OCI-LY1 (cell line): ENCODE measurements around the gene CNTNAP2.

Experiments used
- H2AFZ ChIP-seq: fragments of 200-600 bp; sonication (generic), shearing (Covaris generic); 2 replicates; pipeline ENCODE4 v1.6.0; 2014; ENCODE audit warnings: antibody characterized with exemption, mild to moderate bottlenecking, low read length
- H3F3A ChIP-seq: fragments of 200-600 bp; sonication (generic), shearing (Covaris generic); 2 replicates; pipeline ENCODE4 v1.6.0; 2014; ENCODE audit warnings: mild to moderate bottlenecking, antibody characterized with exemption, low read length, moderate library complexity; ENCODE audit not compliant: insufficient read depth
- H3K27ac ChIP-seq: fragments of 200-600 bp; sonication (generic); 2 replicates; pipeline ENCODE4 v1.5.1; 2014; ENCODE audit warnings: low read length, mixed run types, mild to moderate bottlenecking, low read depth; ENCODE audit not compliant: poor library complexity, severe bottlenecking
- H3K27me3 ChIP-seq: fragments of 200-600 bp; sonication (generic); 2 replicates; pipeline ENCODE4 v1.6.0; 2014; ENCODE audit warnings: antibody characterized with exemption, mild to moderate bottlenecking, low read length, moderate library complexity; ENCODE audit not compliant: insufficient read depth
- H3K36me3 ChIP-seq: fragments of 200-600 bp; sonication (generic); 2 replicates; pipeline ENCODE4 v1.6.1; 2014; ENCODE audit warnings: mild to moderate bottlenecking, antibody characterized with exemption, low read length, moderate library complexity, mixed read lengths; ENCODE audit not compliant: insufficient read depth
- H3K4me1 ChIP-seq: fragments of 200-600 bp; sonication (generic); 2 replicates; pipeline ENCODE4 v1.5.1; 2014; ENCODE audit warnings: mild to moderate bottlenecking, low read length, moderate library complexity; ENCODE audit not compliant: insufficient read depth, severe bottlenecking
- H3K4me2 ChIP-seq: fragments of 200-600 bp; sonication (generic), shearing (Covaris generic); 2 replicates; pipeline ENCODE4 v1.6.1; 2014; ENCODE audit warnings: low read length
- H3K4me3 ChIP-seq: fragments of 200-600 bp; sonication (generic); 2 replicates; pipeline ENCODE4 v1.5.1; 2014; ENCODE audit warnings: low read length, low read depth, mild to moderate bottlenecking, mixed read lengths; ENCODE audit not compliant: poor library complexity, severe bottlenecking
- H3K79me2 ChIP-seq: fragments of 200-600 bp; shearing (Covaris generic); 2 replicates; pipeline ENCODE4 v1.6.1; 2016; ENCODE audit warnings: mixed run types, low read length, mixed read lengths; ENCODE audit not compliant: insufficient read depth
- H3K9ac ChIP-seq: fragments of 200-600 bp; sonication (generic), shearing (Covaris generic); 2 replicates; pipeline ENCODE4 v1.6.1; 2014; ENCODE audit warnings: mild to moderate bottlenecking, low read length, mixed read lengths
- H3K9me2 ChIP-seq: fragments of 200-600 bp; sonication (generic), shearing (Covaris generic); 2 replicates; pipeline ENCODE4 v1.6.1; 2014; ENCODE audit warnings: low read depth, mild to moderate bottlenecking, low read length, mixed read lengths
- H3K9me3 ChIP-seq: fragments of 200-600 bp; shearing (Covaris generic); 2 replicates; pipeline ENCODE4 v1.6.1; 2014; ENCODE audit warnings: low read length, mixed read lengths
- H4K20me1 ChIP-seq: fragments of 200-600 bp; sonication (generic), shearing (Covaris generic); 2 replicates; pipeline ENCODE4 v1.6.0; 2016; ENCODE audit warnings: mild to moderate bottlenecking, low read length; ENCODE audit not compliant: insufficient read depth
- EZH2 ChIP-seq: fragments of 200-600 bp; sonication (generic), shearing (Covaris generic); IDR thresholded peaks from 2 replicates; pipeline ENCODE4 v1.8.0; 2017; ENCODE audit warnings: borderline replicate concordance, mixed run types, mild to moderate bottlenecking, antibody characterized with exemption, low read length, moderate library complexity, mixed read lengths
- TF ChIP-seq, protein P1 (sequence below): fragments of 200-600 bp; sonication (generic), shearing (Covaris generic); IDR thresholded peaks from 2 replicates; pipeline ENCODE4 v1.5.1; 2017; ENCODE audit warnings: mild to moderate bottlenecking, antibody characterized with exemption, low read length, moderate library complexity, mixed read lengths

The CNTNAP2 gene

DNA sequence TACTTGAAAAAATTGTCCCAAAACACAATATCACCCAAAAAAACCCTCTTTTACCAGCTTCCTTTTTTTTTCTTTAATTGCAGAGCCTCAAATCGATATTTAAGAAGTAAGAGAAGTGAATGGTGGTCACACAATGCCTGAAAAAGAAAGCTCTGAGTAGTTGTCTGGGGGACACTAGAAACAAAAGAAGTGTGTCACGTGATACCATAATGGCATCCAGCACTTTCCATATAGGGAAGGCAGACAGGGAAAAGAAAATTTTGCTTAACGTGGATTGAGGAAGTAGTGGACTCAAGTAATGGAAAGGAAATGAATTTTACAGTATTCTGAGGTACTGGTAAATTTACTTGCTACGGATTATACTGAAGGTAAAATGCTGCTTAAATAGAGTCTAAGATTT lies 1708.1 kb downstream of the CNTNAP2 start:
- Histone ChIP-seq H3K4me2 (no peak overlapping the region), H3F3A (no peaks in the 10 kb centered on the region), H3K36me3 (no peaks in the 10 kb centered on the region), H3K27me3 (no peaks in the 10 kb centered on the region), H3K79me2 (no peaks in the 10 kb centered on the region), H3K4me3 (no peak overlapping the region), H3K4me1 (no peaks in the 10 kb centered on the region), H3K9ac (no peak overlapping the region), H3K9me2 (no peaks in the 10 kb centered on the region), H3K9me3 (no peaks in the 10 kb centered on the region), H3K27ac (no peak overlapping the region), H4K20me1 (no peaks in the 10 kb centered on the region), H2AFZ (no peak overlapping the region)
- no peak for TF ChIP-seq EZH2
- TF ChIP-seq, protein P1, sequence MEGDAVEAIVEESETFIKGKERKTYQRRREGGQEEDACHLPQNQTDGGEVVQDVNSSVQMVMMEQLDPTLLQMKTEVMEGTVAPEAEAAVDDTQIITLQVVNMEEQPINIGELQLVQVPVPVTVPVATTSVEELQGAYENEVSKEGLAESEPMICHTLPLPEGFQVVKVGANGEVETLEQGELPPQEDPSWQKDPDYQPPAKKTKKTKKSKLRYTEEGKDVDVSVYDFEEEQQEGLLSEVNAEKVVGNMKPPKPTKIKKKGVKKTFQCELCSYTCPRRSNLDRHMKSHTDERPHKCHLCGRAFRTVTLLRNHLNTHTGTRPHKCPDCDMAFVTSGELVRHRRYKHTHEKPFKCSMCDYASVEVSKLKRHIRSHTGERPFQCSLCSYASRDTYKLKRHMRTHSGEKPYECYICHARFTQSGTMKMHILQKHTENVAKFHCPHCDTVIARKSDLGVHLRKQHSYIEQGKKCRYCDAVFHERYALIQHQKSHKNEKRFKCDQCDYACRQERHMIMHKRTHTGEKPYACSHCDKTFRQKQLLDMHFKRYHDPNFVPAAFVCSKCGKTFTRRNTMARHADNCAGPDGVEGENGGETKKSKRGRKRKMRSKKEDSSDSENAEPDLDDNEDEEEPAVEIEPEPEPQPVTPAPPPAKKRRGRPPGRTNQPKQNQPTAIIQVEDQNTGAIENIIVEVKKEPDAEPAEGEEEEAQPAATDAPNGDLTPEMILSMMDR = no peak

DNA sequence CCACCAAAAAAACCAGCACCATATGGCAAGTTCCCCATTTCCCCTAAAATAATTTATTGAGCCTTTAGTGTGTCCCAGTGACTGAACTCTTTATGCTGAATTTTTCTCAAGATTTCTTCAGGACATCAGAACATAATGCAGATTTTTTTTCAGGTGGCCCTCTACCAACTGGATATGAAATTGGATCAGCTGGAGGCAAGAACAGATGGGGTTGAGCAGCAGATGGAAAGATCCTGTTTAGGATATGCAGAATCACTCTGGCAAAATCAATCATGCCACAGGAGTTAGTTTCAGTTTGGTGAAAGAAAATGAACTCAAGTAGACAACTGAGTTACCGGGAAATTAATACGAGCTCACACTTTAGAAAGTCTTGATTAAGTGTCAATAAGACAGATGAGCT lies 1712.4 kb downstream of the CNTNAP2 start:
- Histone ChIP-seq H3K4me3 (no peak overlapping the region), H3F3A (no peaks in the 10 kb centered on the region), H3K4me2 (no peak overlapping the region), H3K27me3 (no peaks in the 10 kb centered on the region), H3K9me2 (no peaks in the 10 kb centered on the region), H4K20me1 (no peaks in the 10 kb centered on the region), H2AFZ (no peak overlapping the region), H3K79me2 (no peaks in the 10 kb centered on the region), H3K9me3 (no peaks in the 10 kb centered on the region), H3K27ac (no peak overlapping the region), H3K36me3 (no peaks in the 10 kb centered on the region), H3K9ac (no peak overlapping the region), H3K4me1 (no peaks in the 10 kb centered on the region)
- no peak for TF ChIP-seq EZH2
- TF ChIP-seq, protein P1 = no peak

DNA sequence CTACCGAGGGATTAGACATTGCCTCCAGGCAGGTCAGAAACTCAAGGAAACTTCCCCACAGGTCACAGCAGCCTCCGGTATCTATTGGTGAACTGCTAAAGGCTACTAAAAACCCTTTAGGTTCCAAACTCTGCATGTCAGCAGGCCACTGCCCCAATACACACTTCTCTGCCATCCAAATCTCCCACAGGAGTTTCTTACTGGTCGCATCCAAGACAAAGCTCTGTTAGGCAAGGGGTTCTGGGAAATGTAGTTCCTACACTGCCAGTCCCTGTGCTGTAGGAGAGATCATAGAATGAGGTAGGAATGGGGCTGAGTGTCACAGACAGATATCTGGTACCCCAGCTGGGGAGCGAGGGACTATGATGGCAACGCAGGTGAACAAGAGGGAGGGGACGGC lies 1717.0 kb downstream of the CNTNAP2 start:
- H4K20me1 ChIP-seq = no peaks in the 10 kb centered on the region
- H3K27ac ChIP-seq = no peak overlapping the region
- no peaks in the 10 kb centered on the region for H3F3A ChIP-seq
- H3K9me3 ChIP-seq = peaks cover 3% of the 10 kb centered on the region; the same call in 1 of the 2 replicates
- H3K79me2 ChIP-seq = no peaks in the 10 kb centered on the region
- no peaks in the 10 kb centered on the region for H3K27me3 ChIP-seq
- no peaks in the 10 kb centered on the region for H3K9me2 ChIP-seq
- H3K9ac ChIP-seq = no peak overlapping the region
- H3K36me3 ChIP-seq = no peaks in the 10 kb centered on the region
- TF ChIP-seq, protein P1 = no peak
- TF ChIP-seq EZH2 = no peak
- H3K4me3 ChIP-seq = no peak overlapping the region
- no peak overlapping the region for H2AFZ ChIP-seq
- no peak overlapping the region for H3K4me2 ChIP-seq
- H3K4me1 ChIP-seq = no peaks in the 10 kb centered on the region
